OCI-LY3 (cell line): ENCODE data around the gene GMEB2.

Source experiments
- H2AFZ ChIP-seq: fragments of 200-600, 300-600 bp; shearing (Covaris generic); 2 replicates; pipeline ENCODE4 v1.6.0; 2014; ENCODE audit warnings: antibody characterized with exemption, low read depth, low read length
- H3K27ac ChIP-seq: fragments of 200-600, 300-600 bp; sonication (generic); 2 replicates; pipeline ENCODE4 v1.5.1; 2014; ENCODE audit warnings: mild to moderate bottlenecking, low read length, moderate library complexity, mixed read lengths
- H3K27me3 ChIP-seq: fragments of 200-600, 300-600 bp; sonication (generic); 2 replicates; pipeline ENCODE4 v1.6.1; 2014; ENCODE audit warnings: low read depth, low read length, mixed read lengths
- H3K36me3 ChIP-seq: fragments of 200-600, 300-600 bp; sonication (generic); replicated peaks from 2 replicates; pipeline ENCODE3; 2014; ENCODE audit warnings: low read depth, low read length, mixed read lengths
- H3K4me1 ChIP-seq: fragments of 300-600, 200-600 bp; sonication (generic); 2 replicates; pipeline ENCODE4 v1.6.1; 2014; ENCODE audit warnings: low read length, mixed read lengths
- H3K4me2 ChIP-seq: fragments of 200-600, 300-600 bp; sonication (generic); 2 replicates; pipeline ENCODE4 v1.6.1; 2014; ENCODE audit warnings: low read length, mixed read lengths
- H3K4me3 ChIP-seq: fragments of 300-600, 200-600 bp; sonication (generic); 2 replicates; pipeline ENCODE4 v1.5.1; 2014; ENCODE audit warnings: antibody characterized with exemption, mild to moderate bottlenecking, low read length, moderate library complexity
- H3K79me2 ChIP-seq: fragments of 300-600, 200-600 bp; shearing (Covaris generic); 2 replicates; pipeline ENCODE4 v1.6.1; 2014; ENCODE audit warnings: mild to moderate bottlenecking, low read length, mixed read lengths
- H3K9ac ChIP-seq: fragments of 300-600, 200-600 bp; shearing (Covaris generic); 2 replicates; pipeline ENCODE4 v1.6.0; 2014; ENCODE audit warnings: mild to moderate bottlenecking, low read length, moderate library complexity
- H3K9me3 ChIP-seq: fragments of 200-600, 300-600 bp; shearing (Covaris generic); 2 replicates; pipeline ENCODE4 v1.6.1; 2014; ENCODE audit warnings: low read length, mixed read lengths; ENCODE audit not compliant: insufficient read depth
- H4K20me1 ChIP-seq: fragments of 200-600, 300-600 bp; sonication (generic); 2 replicates; pipeline ENCODE4 v1.6.1; 2016; ENCODE audit warnings: low read length, mixed read lengths; ENCODE audit not compliant: insufficient read depth
- CTCF ChIP-seq: fragments of 200-600, 300-600 bp; sonication (generic); IDR thresholded peaks from 2 replicates; pipeline ENCODE4 v1.5.1; 2014; ENCODE audit warnings: antibody characterized with exemption, low read length, low read depth
- EZH2phosphoT487 ChIP-seq: fragments of 200-600 bp; shearing (Covaris generic); IDR thresholded peaks from 2 replicates; pipeline ENCODE4 v1.6.1; 2018; ENCODE audit warnings: antibody characterized with exemption, mixed run types, low read depth

The GMEB2 gene

GRCh38 chr20:63563225-63563935 is 63.5 kb downstream of the GMEB2 start:
- H3K4me1 ChIP-seq = peaks cover 11% of the 10 kb centered on the region

GRCh38 chr20:63562461-63563224 is 64.3 kb downstream of the GMEB2 start:
- H3K4me1 ChIP-seq = peaks cover 4% of the 10 kb centered on the region
- TF ChIP-seq EZH2phosphoT487 = no peak
- no peak for TF ChIP-seq CTCF
- H4K20me1 ChIP-seq = peaks cover 43% of the 10 kb centered on the region
- H3K79me2 ChIP-seq = no peaks in the 10 kb centered on the region
- no peak overlapping the region for H2AFZ ChIP-seq
- no peaks in the 10 kb centered on the region for H3K9me3 ChIP-seq
- no peak overlapping the region for H3K27ac ChIP-seq
- no peaks in the 10 kb centered on the region for H3K36me3 ChIP-seq
- no peak overlapping the region for H3K4me2 ChIP-seq
- peaks cover 19% of the 10 kb centered on the region; the same call in 1 of the 2 replicates for H3K27me3 ChIP-seq
- no peak overlapping the region for H3K4me3 ChIP-seq
- H3K9ac ChIP-seq = no peak overlapping the region

More at GRCh38 chr20:63563225-63563935, 63.5 kb downstream of the GMEB2 start:
- Histone ChIP-seq H3K4me3 (no peak overlapping the region), H3K27ac (no peak overlapping the region), H4K20me1 (peaks cover 49% of the 10 kb centered on the region), H3K36me3 (no peaks in the 10 kb centered on the region), H3K9me3 (no peaks in the 10 kb centered on the region), H3K4me2 (no peak overlapping the region), H3K27me3 (peaks cover 22% of the 10 kb centered on the region; the same call in 1 of the 2 replicates), H3K79me2 (no peaks in the 10 kb centered on the region), H3K9ac (no peak overlapping the region), H2AFZ (no peak overlapping the region)
- TF ChIP-seq EZH2phosphoT487 = no peak
- TF ChIP-seq CTCF = no peak

- Histone ChIP-seq H3K9me3 (no peaks in the 10 kb centered on the region), H3K9ac (no peak overlapping the region), H3K27me3 (peaks cover 14% of the 10 kb centered on the region; the same call in 1 of the 2 replicates), H3K4me2 (no peak overlapping the region), H2AFZ (no peak overlapping the region), H3K27ac (no peak overlapping the region), H3K4me3 (no peak overlapping the region), H4K20me1 (peaks cover 39% of the 10 kb centered on the region), H3K36me3 (no peaks in the 10 kb centered on the region), H3K4me1 (no peaks in the 10 kb centered on the region), H3K79me2 (no peaks in the 10 kb centered on the region)
- no peak for TF ChIP-seq CTCF
- no peak for TF ChIP-seq EZH2phosphoT487
These were observed 65.1 kb downstream of the GMEB2 start for GRCh38 chr20:63561624-63562396.
